NCI-H1048 (cell line): ENCODE results near the gene CAV1.

Experiments used
- DNase-seq: peaks from one replicate; lab custom pipeline; 2025; lab: John Stamatoyannopoulos, UW

The CAV1 gene

DNA sequence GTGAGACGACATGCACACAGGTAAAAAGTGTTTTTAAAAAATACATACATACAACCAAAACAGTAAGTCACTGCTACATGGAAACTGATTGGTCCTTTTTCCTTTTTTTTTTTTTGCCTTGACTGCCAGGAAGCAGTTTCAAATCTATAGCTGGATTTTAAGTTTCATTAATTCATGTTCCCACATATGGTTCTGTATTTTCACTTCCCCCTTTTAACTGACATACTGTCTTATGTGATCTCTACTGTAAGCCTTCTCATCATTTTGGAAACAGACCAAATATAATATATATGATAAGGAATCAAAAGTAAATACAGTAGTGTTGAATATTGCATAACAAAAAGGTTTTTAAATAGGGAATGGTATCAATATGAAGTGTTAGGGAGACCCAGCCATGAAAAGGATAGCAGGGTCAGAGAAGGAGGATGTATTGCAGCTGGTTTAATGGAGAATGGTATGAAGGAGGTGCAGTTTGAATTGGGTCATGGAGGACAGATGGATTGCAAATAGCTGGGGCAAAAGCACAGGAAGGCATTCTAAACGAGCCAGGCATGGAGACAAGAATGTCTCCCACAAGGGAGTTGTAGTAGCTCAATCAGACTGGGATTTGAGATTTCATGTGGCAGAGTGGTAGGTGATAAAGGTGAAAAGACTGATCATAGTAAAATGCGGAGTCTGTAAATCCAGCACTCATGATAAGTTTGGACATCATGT, 5.4 kb downstream of the CAV1 start:
- DNase-seq, result no peak

DNA sequence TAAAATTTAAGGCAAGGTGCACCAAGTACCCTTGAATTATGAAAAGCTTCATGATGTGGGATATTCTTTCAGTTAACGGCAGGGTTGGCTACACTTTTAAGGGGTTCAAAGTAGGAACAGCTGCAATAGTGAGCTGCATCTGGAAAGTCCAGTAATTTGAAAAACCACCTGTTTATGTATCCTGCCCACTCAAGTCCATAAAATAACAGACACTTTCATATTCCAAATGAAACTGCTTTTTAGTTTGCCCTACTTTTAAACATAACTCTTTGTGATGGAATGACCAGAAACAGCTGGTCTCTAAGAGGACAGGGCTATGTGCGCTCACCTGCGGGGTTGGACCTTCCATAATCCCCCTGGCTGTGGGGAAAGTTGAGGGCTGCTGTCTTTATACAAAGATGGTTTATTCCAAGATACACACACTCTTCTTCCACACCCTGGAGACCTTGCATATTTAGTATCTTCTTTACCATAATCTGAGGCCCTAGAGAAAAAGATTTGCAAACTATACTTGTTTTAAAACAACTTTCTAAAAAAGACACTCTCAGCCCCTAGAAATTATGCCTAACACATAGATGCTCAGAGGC, 7.4 kb downstream of the CAV1 start:
- DNase-seq, result no peak

DNA sequence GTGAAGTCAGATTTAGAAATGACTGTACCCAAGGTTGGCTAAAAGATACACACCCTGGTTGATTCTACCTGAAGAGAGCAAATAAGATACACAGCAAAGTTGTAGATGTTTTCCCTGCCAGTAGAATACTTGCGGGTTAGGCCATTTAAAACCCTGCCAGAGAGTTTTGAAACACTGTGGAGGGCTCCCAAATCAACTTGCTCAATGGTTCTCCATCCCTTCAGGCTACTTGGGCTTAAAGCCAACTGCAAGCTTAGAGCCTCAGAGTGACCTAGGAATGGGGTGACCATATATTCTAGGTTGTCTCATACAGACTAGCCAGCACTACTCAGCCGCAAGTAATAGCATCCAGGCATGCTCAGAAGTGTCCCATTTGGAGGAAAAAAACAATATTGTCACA, 10.0 kb downstream of the CAV1 start:
- DNase-seq, result no peak

- no peak for DNase-seq
Measured at GRCh38 chr7:116535416-116535815, 10.6 kb downstream of the CAV1 start.

DNA sequence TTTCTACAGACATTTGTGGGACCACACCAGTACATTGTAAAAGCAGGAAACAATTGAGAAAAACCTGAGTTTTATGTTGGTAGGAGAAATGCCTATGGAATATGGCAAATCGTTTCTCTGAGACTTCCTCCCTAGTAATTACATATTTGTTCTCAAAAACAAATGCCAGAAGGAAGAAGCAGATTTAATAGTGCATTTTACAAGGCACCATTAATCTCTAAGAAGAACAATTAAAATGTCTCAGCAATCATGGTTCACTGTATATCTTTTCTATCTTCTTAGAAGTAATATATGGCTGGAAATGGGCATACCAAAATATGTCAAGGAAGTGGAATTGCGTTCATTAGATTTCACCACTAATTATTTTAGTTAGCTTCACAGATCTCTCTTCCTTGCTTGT, 13.3 kb downstream of the CAV1 start:
- no peak for DNase-seq

- DNase-seq, result no peak
Measured at GRCh38 chr7:116539879-116540278, 15.0 kb downstream of the CAV1 start.

- DNase-seq, result no peak
Measured at GRCh38 chr7:116540743-116541142, 15.9 kb downstream of the CAV1 start.

DNA sequence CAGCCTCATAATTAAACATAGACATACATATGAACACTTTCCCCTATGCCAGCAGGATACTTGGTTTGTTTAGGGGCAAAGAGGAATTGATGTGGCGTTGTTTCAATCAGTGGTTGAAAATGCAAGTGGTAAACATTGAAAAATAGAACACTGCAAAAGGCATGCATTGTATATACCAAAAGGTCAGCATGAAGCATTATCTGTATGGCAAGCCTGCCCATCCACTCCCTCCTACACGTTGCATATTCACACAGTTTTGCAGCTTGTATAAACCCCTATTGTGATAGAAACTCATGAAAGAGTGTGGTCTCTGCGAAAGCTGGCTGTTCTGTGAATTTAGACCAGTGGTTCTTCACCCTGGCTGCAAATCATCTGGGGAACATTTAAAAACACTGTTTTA, 17.1 kb downstream of the CAV1 start:
- DNase-seq, result no peak

- no peak for DNase-seq
Measured at GRCh38 chr7:116542618-116543017, 17.8 kb downstream of the CAV1 start.

GRCh38 chr7:116543664-116544063, 18.8 kb downstream of the CAV1 start:
- DNase-seq, result no peak

- no peak for DNase-seq
Measured at GRCh38 chr7:116544487-116544886, 19.7 kb downstream of the CAV1 start.

GRCh38 chr7:116545411-116545993, 20.7 kb downstream of the CAV1 start:
- DNase-seq, result no peak

- no peak for DNase-seq
Measured at GRCh38 chr7:116546054-116546453, 21.2 kb downstream of the CAV1 start.

DNA sequence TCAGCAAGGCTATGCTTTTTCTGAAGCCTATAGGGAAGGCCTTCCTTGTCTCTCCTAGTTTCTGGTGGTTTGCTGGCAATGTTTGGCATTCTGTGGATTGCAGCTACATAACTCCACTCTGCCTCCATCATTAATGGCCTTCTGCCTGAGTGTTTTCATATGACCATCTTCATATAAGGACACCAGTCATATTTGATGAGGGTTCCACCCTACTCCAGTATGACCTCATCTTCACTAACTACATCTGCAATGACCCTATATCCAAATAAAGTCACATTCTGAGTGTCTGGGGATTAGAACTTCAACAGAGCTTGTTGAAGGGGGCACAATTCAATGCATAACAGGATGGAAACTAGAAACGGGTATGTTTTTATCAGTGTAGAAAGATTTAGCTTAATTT, 22.1 kb downstream of the CAV1 start:
- no peak for DNase-seq

- no peak for DNase-seq
Measured at GRCh38 chr7:116547347-116547746, 22.5 kb downstream of the CAV1 start.

- no peak for DNase-seq
Measured at GRCh38 chr7:116548506-116548905, 23.7 kb downstream of the CAV1 start.

- no peak for DNase-seq
Measured at GRCh38 chr7:116549370-116549769, 24.5 kb downstream of the CAV1 start.

- no peak for DNase-seq
Measured at GRCh38 chr7:116551692-116552091, 26.9 kb downstream of the CAV1 start.

GRCh38 chr7:116552602-116553001, 27.8 kb downstream of the CAV1 start:
- DNase-seq, result no peak

GRCh38 chr7:116553168-116553964, 28.5 kb downstream of the CAV1 start:
- no peak for DNase-seq

DNA sequence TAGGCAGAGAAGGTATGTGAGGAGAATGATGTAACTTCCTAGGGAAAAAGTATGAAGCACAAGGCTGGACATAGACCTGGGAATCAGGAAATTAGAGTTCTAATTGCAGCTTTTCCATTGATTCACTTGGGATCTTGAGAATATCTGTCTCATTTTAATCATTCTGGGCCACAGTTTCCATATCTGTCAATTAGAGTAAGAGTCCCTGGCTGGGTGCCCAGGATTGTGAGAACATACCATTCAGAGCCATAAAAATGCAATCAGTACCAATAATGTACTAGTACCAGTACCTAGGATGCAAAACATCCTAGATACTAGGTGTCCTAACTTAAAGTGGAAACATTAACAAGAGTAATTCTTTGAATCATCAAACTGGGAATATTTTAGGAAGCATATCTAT, 29.6 kb downstream of the CAV1 start:
- DNase-seq, result no peak

DNA sequence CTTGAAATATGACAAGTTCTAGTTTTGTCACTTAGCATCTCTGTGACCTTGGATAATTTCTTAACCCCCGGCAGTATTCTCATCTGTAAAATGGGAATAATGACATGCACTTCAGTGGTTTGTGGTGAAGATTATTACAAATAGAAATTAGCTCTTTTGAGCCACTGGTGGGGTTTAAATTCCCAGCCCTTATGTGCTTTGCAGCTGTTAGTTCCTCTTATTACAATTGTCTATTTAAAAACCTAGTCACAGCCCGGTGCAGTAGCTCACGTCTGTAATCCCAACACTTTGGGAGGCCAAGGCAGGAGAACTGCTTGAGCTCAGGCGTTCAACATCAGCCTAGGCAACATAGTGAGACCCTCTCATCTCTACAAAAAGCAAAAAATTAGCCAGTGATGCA, 30.1 kb downstream of the CAV1 start:
- no peak for DNase-seq

GRCh38 chr7:116557066-116557585, 32.3 kb downstream of the CAV1 start:
- DNase-seq, result no peak
